A673 (cell line): Measurements from ENCODE around the gene PI16. TPM values are rescaled to one million over a fixed set of nuclear protein-coding genes. Genes with fewer than 3 reads are reported as not detected.

ENCODE experiments used
- BruUV-seq: library from RNA; stranded (reverse); fragments of 400-500 nt; replicated peaks from 2 replicates; lab custom pipeline; 2021; lab: Mats Ljungman, UMichigan
- CTCF ChIA-PET: fragments of 300-600 bp; sonication (Branson Sonifier 250); formaldehyde crosslinking; loops from one replicate; lab custom pipeline; 2022; ENCODE audit warnings: antibody characterized with exemption; lab: Charles Lee
- POLR2A ChIA-PET: fragments of 300-600 bp; sonication (Branson Sonifier 250); formaldehyde crosslinking; loops from one replicate; lab custom pipeline; 2022; ENCODE audit warnings: antibody characterized with exemption; ENCODE audit not compliant: low non-redundant PET; lab: Charles Lee
- DNase-seq: peaks from one replicate; pipeline ENCODE4 v3.0.0-alpha.2; 2015; ENCODE audit warnings: low spot score
- H3K27ac ChIP-seq: fragments of 200-600 bp; sonication (generic); 2 replicates; pipeline ENCODE4 v1.5.1; 2016; ENCODE audit warnings: mixed run types, low read depth, mild to moderate bottlenecking, mixed read lengths, antibody characterized with exemption, low read length; ENCODE audit not compliant: poor library complexity, severe bottlenecking
- H3K27me3 ChIP-seq: fragments of 200-600 bp; sonication (generic); replicated peaks from 2 replicates; pipeline ENCODE4 v1.6.1; 2017; ENCODE audit warnings: mixed run types, low read depth, mild to moderate bottlenecking, mixed read lengths, antibody characterized with exemption, low read length; ENCODE audit not compliant: insufficient read depth, poor library complexity
- H3K36me3 ChIP-seq: fragments of 200-600 bp; sonication (generic); 2 replicates; pipeline ENCODE4 v1.6.1; 2016; ENCODE audit warnings: mixed run types, mild to moderate bottlenecking, mixed read lengths, antibody characterized with exemption, low read length; ENCODE audit not compliant: insufficient read depth, poor library complexity, severe bottlenecking
- H3K4me1 ChIP-seq: fragments of 200-600 bp; sonication (generic); 2 replicates; pipeline ENCODE4 v1.6.1; 2017; ENCODE audit warnings: mixed run types, mild to moderate bottlenecking, mixed read lengths, antibody characterized with exemption, low read length; ENCODE audit not compliant: insufficient read depth, poor library complexity, severe bottlenecking
- H3K4me3 ChIP-seq: fragments of 200-600 bp; sonication (generic); 2 replicates; pipeline ENCODE4 v1.5.1; 2016; ENCODE audit warnings: low read depth, mixed run types, mild to moderate bottlenecking, mixed read lengths, low read length; ENCODE audit not compliant: poor library complexity, severe bottlenecking
- H3K9me3 ChIP-seq: fragments of 200-600 bp; sonication (generic); 2 replicates; pipeline ENCODE4 v1.6.1; 2016; ENCODE audit warnings: mixed run types, low read depth, mild to moderate bottlenecking, mixed read lengths, antibody characterized with exemption, low read length; ENCODE audit not compliant: poor library complexity, severe bottlenecking
- CTCF ChIP-seq: fragments of 300-800, 200-600 bp; sonication (generic); conservative IDR thresholded peaks from 2 replicates; pipeline ENCODE4 v1.5.1; 2017; ENCODE audit warnings: low read depth, mild to moderate bottlenecking, antibody characterized with exemption, low read length, moderate library complexity, mixed read lengths
- EZH2 ChIP-seq: fragments of 200-600 bp; sonication (generic); IDR thresholded peaks from 2 replicates; pipeline ENCODE4 v1.6.1; 2017; ENCODE audit warnings: borderline replicate concordance, low read depth, mild to moderate bottlenecking, mixed read lengths, antibody characterized with exemption, low read length; ENCODE audit not compliant: poor library complexity, severe bottlenecking
- intact Hi-C: fragments of 100-400 bp; cut with micrococcal nuclease; formaldehyde crosslinking; loops from one replicate; pipeline ENCODE4 v1.10.0; 2022; ENCODE audit not compliant: unreplicated experiment
- total RNA-seq: library from RNA; stranded (reverse); gene quantifications from 2 replicates; pipeline ENCODE4 v1.2.3, GENCODE V29; 2021

Gene PI16
- total RNA-seq, 1 experiment from 2014 or later: not detected

- DNase-seq: no peak
- BruUV-seq: no TSS peak
- intact Hi-C loops: no loop called here
- no peaks in the 10 kb centered on the region for H3K9me3 ChIP-seq
- ChIA-PET POLR2A (no interaction called here), CTCF (no interaction called here)
- H3K4me3 ChIP-seq: no peak overlapping the region
- H3K27me3 ChIP-seq: no peaks in the 10 kb centered on the region
- no peak for TF ChIP-seq CTCF
- no peak for TF ChIP-seq EZH2
- no peak overlapping the region for H3K27ac ChIP-seq
- no peaks in the 10 kb centered on the region for H3K4me1 ChIP-seq
- peaks cover 95% of the 10 kb centered on the region for H3K36me3 ChIP-seq
Observed at GRCh38 chr6:36971921-36972673, 17.6 kb downstream of the PI16 start.

- Histone ChIP-seq H3K4me3 (no peak overlapping the region), H3K27ac (no peak overlapping the region), H3K27me3 (no peaks in the 10 kb centered on the region), H3K36me3 (peaks cover 98% of the 10 kb centered on the region), H3K4me1 (no peaks in the 10 kb centered on the region), H3K9me3 (no peaks in the 10 kb centered on the region)
- no peak for TF ChIP-seq CTCF
- TF ChIP-seq EZH2: no peak
- no peak for DNase-seq
- no TSS peak for BruUV-seq
- intact Hi-C loops: no loop called here
- ChIA-PET POLR2A (no interaction called here), CTCF (interaction anchor here (0.6 kb wide), 1 partner anchor 28 kb away, joined by 3 read pairs; no protein-coding TSS in a partner anchor)
Observed at GRCh38 chr6:36973190-36973589, 18.7 kb downstream of the PI16 start.

GRCh38 chr6:36973647-36974046 is 19.1 kb downstream of the PI16 start:
- CTCF ChIA-PET: no interaction called here
- BruUV-seq: no TSS peak
- intact Hi-C loops: no loop called here

More at GRCh38 chr6:36973647-36974046, 19.1 kb downstream of the PI16 start:
- TF ChIP-seq EZH2: no peak
- no peak for TF ChIP-seq CTCF
- Histone ChIP-seq H3K27me3 (no peaks in the 10 kb centered on the region), H3K27ac (no peak overlapping the region), H3K36me3 (peaks cover 98% of the 10 kb centered on the region), H3K4me1 (no peaks in the 10 kb centered on the region), H3K9me3 (no peaks in the 10 kb centered on the region), H3K4me3 (no peak overlapping the region)
- POLR2A ChIA-PET: no interaction called here
- DNase-seq: no peak
